HepG2 (cell line): ENCODE results near the gene MAST1. TPM values are rescaled to one million over a fixed set of nuclear protein-coding genes. Genes with fewer than 3 reads are reported as not detected.

Experiments used
- ADNP ChIP-seq: sonication (generic); formaldehyde crosslinking; IDR thresholded peaks from 2 replicates; pipeline ENCODE4 v1.4.0; 2020; ENCODE audit warnings: missing genetic modification reagents
- ATRX ChIP-seq: sonication (generic); formaldehyde crosslinking; IDR thresholded peaks from 2 replicates; pipeline ENCODE4 v1.4.0; 2020; ENCODE audit warnings: missing genetic modification reagents, borderline replicate concordance
- E2F5 ChIP-seq: sonication (generic); formaldehyde crosslinking; conservative IDR thresholded peaks from 2 replicates; pipeline ENCODE4 v1.4.0; 2020; ENCODE audit warnings: missing genetic modification reagents
- ETV5 ChIP-seq: IDR thresholded peaks from 2 replicates; pipeline ENCODE4 v1.6.1; 2018; ENCODE audit warnings: missing biosample characterization, missing genetic modification reagents, inconsistent platforms, borderline replicate concordance
- FIP1L1 ChIP-seq: fragments of 200-400 bp; formaldehyde crosslinking; IDR thresholded peaks from 2 replicates; pipeline ENCODE4 v1.6.1; 2018; ENCODE audit warnings: low read depth, mild to moderate bottlenecking, low read length, moderate library complexity, borderline replicate concordance; ENCODE audit not compliant: insufficient read depth
- GRHL1 ChIP-seq: sonication (generic); formaldehyde crosslinking; conservative IDR thresholded peaks from 2 replicates; pipeline ENCODE4 v1.8.0; 2022; ENCODE audit warnings: missing genetic modification reagents
- MED1 ChIP-seq: sonication (generic); formaldehyde crosslinking; IDR thresholded peaks from 2 replicates; pipeline ENCODE4 v1.4.0; 2020; ENCODE audit warnings: missing genetic modification reagents
- RAD21 ChIP-seq: fragments of 450-650 bp; formaldehyde crosslinking; IDR thresholded peaks from 2 replicates; pipeline ENCODE4 v1.5.0; 2020; ENCODE audit warnings: mild to moderate bottlenecking
- SIN3A ChIP-seq: IDR thresholded peaks from 2 replicates; pipeline ENCODE4 v1.6.1; 2011; ENCODE audit warnings: low read depth, mild to moderate bottlenecking, control low read depth, low read length, borderline replicate concordance
- SIX4 ChIP-seq: sonication (generic); formaldehyde crosslinking; IDR thresholded peaks from 2 replicates; pipeline ENCODE4 v1.4.0; 2020; ENCODE audit warnings: missing genetic modification reagents
- SNAPC5 ChIP-seq: sonication (generic); formaldehyde crosslinking; IDR thresholded peaks from 2 replicates; pipeline ENCODE4 v1.8.1; 2023; ENCODE audit warnings: mild to moderate bottlenecking, missing genetic modification reagents, borderline replicate concordance
- TEAD3 ChIP-seq: optimal IDR thresholded peaks from 2 replicates; pipeline ENCODE3; 2016; ENCODE audit warnings: borderline replicate concordance
- ZBTB42 ChIP-seq: sonication (generic); formaldehyde crosslinking; IDR thresholded peaks from 2 replicates; pipeline ENCODE4 v1.5.0; 2020; ENCODE audit warnings: mild to moderate bottlenecking, missing genetic modification reagents
- ZC3H4 ChIP-seq: sonication (generic); formaldehyde crosslinking; IDR thresholded peaks from 2 replicates; pipeline ENCODE4 v1.4.0; 2020; ENCODE audit warnings: missing genetic modification reagents, borderline replicate concordance
- ZEB1 ChIP-seq: IDR thresholded peaks from 2 replicates; pipeline ENCODE4 v1.6.1; 2012; ENCODE audit warnings: mild to moderate bottlenecking, low read depth, inconsistent platforms; ENCODE audit not compliant: insufficient replicate concordance
- ZNF280B ChIP-seq: sonication (generic); formaldehyde crosslinking; IDR thresholded peaks from 2 replicates; pipeline ENCODE4 v1.5.0; 2020; ENCODE audit warnings: missing genetic modification reagents, mild to moderate bottlenecking, borderline replicate concordance
- ZNF747 ChIP-seq: sonication (generic); formaldehyde crosslinking; IDR thresholded peaks from 2 replicates; pipeline ENCODE4 v1.8.1; 2023; ENCODE audit warnings: missing genetic modification reagents, mild to moderate bottlenecking, borderline replicate concordance
- polyA plus RNA-seq, 8 experiments: library from polyadenylated mRNA; depleted of rRNA in 3 of 8; stranded (reverse) in 7 of 8; unstranded in 1 of 8; fragments of >200 nt; fragmentation: Illumina TruSeq in 4 of 8; extraction: Trizol in 4 of 8; gene quantifications; 2 replicates each; pipeline versions ENCODE4 v1.2.1 to v1.2.3, GENCODE V29; 2011 to 2016; ENCODE audit warnings: low read depth in 4 of 8, missing spikeins in 1 of 8, mixed read lengths in 1 of 8; ENCODE audit not compliant: insufficient read depth in 1 of 8
- total RNA-seq, 5 experiments: library from RNA; depleted of rRNA; stranded (reverse); fragments of >200 nt; fragmentation: Illumina TruSeq; extraction: Trizol; gene quantifications; 2 replicates each; pipeline ENCODE4 v1.2.3, GENCODE V29; 2016; ENCODE audit warnings: low read depth in 1 of 5
- TF ChIP-seq, protein P1 (sequence below): sonication (generic); formaldehyde crosslinking; IDR thresholded peaks from 2 replicates; pipeline ENCODE4 v1.4.0; 2020; ENCODE audit warnings: missing genetic modification reagents
- TF ChIP-seq, protein P2 (sequence below): IDR thresholded peaks from 2 replicates; pipeline ENCODE4 v1.6.1; 2016; ENCODE audit warnings: missing genetic modification reagents, missing compliant biosample characterization
- TF ChIP-seq, protein P3 (sequence below): IDR thresholded peaks from 2 replicates; pipeline ENCODE4 v1.6.1; 2016; ENCODE audit warnings: missing compliant biosample characterization, missing genetic modification reagents, borderline replicate concordance

Gene MAST1
- total and polyA plus RNA-seq, 2 of the 13 experiments (the other 11 are each of a cell fraction or from before 2014, with no cell fraction given): 0.73 to 4.7 TPM

GRCh38 chr19:12792051-12792852 lies 46.1 kb upstream of the MAST1 start (continued):
- TF ChIP-seq ZNF280B (CRISPR knock-in tag) (peak; percentile 80; the same call in 1 of the 2 replicates), SIX4 (CRISPR knock-in tag) (no peak), GRHL1 (CRISPR knock-in tag) (no peak), ETV5 (CRISPR knock-in tag) (peak; percentile 84), ATRX (CRISPR knock-in tag) (no peak), ZNF747 (CRISPR knock-in tag) (peak; percentile 59; the same call in 1 of the 2 replicates), E2F5 (no peak), SIN3A (0 out of 2 replicates have a peak, but pooled peaks have one; percentile 46), FIP1L1 (no peak), ZC3H4 (CRISPR knock-in tag) (no peak), TEAD3 (CRISPR knock-in tag) (peak; percentile 22), ZBTB42 (0 out of 2 replicates have a peak, but pooled peaks have one; percentile 62), SNAPC5 (CRISPR knock-in tag) (no peak), MED1 (CRISPR knock-in tag) (peak; percentile 60), RAD21 (CRISPR knock-in tag) (no peak), ADNP (CRISPR knock-in tag) (no peak), ZEB1 (no peak)
- TF ChIP-seq, protein P1, sequence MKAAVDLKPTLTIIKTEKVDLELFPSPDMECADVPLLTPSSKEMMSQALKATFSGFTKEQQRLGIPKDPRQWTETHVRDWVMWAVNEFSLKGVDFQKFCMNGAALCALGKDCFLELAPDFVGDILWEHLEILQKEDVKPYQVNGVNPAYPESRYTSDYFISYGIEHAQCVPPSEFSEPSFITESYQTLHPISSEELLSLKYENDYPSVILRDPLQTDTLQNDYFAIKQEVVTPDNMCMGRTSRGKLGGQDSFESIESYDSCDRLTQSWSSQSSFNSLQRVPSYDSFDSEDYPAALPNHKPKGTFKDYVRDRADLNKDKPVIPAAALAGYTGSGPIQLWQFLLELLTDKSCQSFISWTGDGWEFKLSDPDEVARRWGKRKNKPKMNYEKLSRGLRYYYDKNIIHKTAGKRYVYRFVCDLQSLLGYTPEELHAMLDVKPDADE (CRISPR knock-in tag): no peak
- TF ChIP-seq, protein P2, sequence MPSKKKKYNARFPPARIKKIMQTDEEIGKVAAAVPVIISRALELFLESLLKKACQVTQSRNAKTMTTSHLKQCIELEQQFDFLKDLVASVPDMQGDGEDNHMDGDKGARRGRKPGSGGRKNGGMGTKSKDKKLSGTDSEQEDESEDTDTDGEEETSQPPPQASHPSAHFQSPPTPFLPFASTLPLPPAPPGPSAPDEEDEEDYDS (CRISPR knock-in tag): no peak
- TF ChIP-seq, protein P3, sequence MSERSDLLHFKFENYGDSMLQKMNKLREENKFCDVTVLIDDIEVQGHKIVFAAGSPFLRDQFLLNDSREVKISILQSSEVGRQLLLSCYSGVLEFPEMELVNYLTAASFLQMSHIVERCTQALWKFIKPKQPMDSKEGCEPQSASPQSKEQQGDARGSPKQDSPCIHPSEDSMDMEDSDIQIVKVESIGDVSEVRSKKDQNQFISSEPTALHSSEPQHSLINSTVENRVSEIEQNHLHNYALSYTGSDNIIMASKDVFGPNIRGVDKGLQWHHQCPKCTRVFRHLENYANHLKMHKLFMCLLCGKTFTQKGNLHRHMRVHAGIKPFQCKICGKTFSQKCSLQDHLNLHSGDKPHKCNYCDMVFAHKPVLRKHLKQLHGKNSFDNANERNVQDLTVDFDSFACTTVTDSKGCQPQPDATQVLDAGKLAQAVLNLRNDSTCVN (CRISPR knock-in tag): peak; percentile 46; the same call in 1 of the 2 replicates
